H9 (cell line): Measurements from ENCODE around the gene STK24. TPM values are rescaled to one million over a fixed set of nuclear protein-coding genes. Genes with fewer than 3 reads are reported as not detected.

Experiments used
- DNase-seq: peaks from one replicate; pipeline ENCODE4 v3.0.0-alpha.2; 2017
- H2AFZ ChIP-seq: one replicate; pipeline ENCODE4 v1.6.1; 2013; ENCODE audit warnings: mild to moderate bottlenecking, low read length, control low read depth, moderate library complexity
- H2AK5ac ChIP-seq: 2 replicates; pipeline ENCODE4 v1.6.1; 2013; ENCODE audit warnings: low read length, control low read depth, mixed read lengths; ENCODE audit not compliant: insufficient read length
- H2BK120ac ChIP-seq: one replicate; pipeline ENCODE4 v1.6.1; 2013; ENCODE audit warnings: low read depth, mild to moderate bottlenecking, low read length, control low read depth, inconsistent platforms; ENCODE audit not compliant: poor library complexity, severe bottlenecking
- H2BK12ac ChIP-seq: 2 replicates; pipeline ENCODE4 v1.6.1; 2013; ENCODE audit warnings: low read length, control low read depth, mixed read lengths, low read depth; ENCODE audit not compliant: insufficient read length
- H2BK15ac ChIP-seq: 2 replicates; pipeline ENCODE4 v1.6.1; 2013; ENCODE audit warnings: low read depth, low read length, control low read depth
- H2BK20ac ChIP-seq: one replicate; pipeline ENCODE4 v1.6.1; 2013; ENCODE audit warnings: low read depth, mild to moderate bottlenecking, low read length, control low read depth, inconsistent platforms; ENCODE audit not compliant: poor library complexity, severe bottlenecking
- H2BK5ac ChIP-seq: 2 replicates; pipeline ENCODE4 v1.6.1; 2013; ENCODE audit warnings: low read length, control low read depth, mixed read lengths; ENCODE audit not compliant: insufficient read length
- H3K14ac ChIP-seq: 2 replicates; pipeline ENCODE4 v1.6.1; 2013; ENCODE audit warnings: low read length, control low read depth; ENCODE audit not compliant: insufficient read depth
- H3K18ac ChIP-seq: 2 replicates; pipeline ENCODE4 v1.6.1; 2013; ENCODE audit warnings: low read depth, mild to moderate bottlenecking, mixed read lengths, low read length, control low read depth; ENCODE audit not compliant: insufficient read length
- H3K23ac ChIP-seq: 2 replicates; pipeline ENCODE4 v1.6.1; 2013; ENCODE audit warnings: low read length, control low read depth, mixed read lengths, low read depth; ENCODE audit not compliant: insufficient read length
- H3K23me2 ChIP-seq: 2 replicates; pipeline ENCODE4 v1.6.1; 2013; ENCODE audit warnings: low read depth, mild to moderate bottlenecking, mixed read lengths, low read length, control low read depth; ENCODE audit not compliant: insufficient read length, poor library complexity, severe bottlenecking
- H3K27ac ChIP-seq: 2 replicates; pipeline ENCODE4 v1.5.1; 2013; ENCODE audit warnings: low read length, control low read depth, mixed read lengths, low read depth; ENCODE audit not compliant: insufficient read length
- H3K27me3 ChIP-seq: 2 replicates; pipeline ENCODE4 v1.6.1; 2013; ENCODE audit warnings: low read length, control low read depth, inconsistent platforms; ENCODE audit not compliant: insufficient read depth
- H3K4ac ChIP-seq: 2 replicates; pipeline ENCODE4 v1.6.1; 2013; ENCODE audit warnings: low read depth, mild to moderate bottlenecking, control low read depth, inconsistent platforms, low read length, moderate library complexity
- H3K4me1 ChIP-seq: 2 replicates; pipeline ENCODE4 v1.6.1; 2013; ENCODE audit warnings: low read length, control low read depth, inconsistent platforms; ENCODE audit not compliant: insufficient read depth
- H3K4me2 ChIP-seq: 2 replicates; pipeline ENCODE4 v1.6.1; 2013; ENCODE audit warnings: low read length, control low read depth, mixed read lengths; ENCODE audit not compliant: insufficient read length, insufficient read depth
- H3K56ac ChIP-seq: 2 replicates; pipeline ENCODE4 v1.6.1; 2013; ENCODE audit warnings: low read depth, mild to moderate bottlenecking, mixed read lengths, low read length, control low read depth; ENCODE audit not compliant: insufficient read length
- H3K79me1 ChIP-seq: 2 replicates; pipeline ENCODE4 v1.6.1; 2013; ENCODE audit warnings: low read depth, mild to moderate bottlenecking, moderate library complexity, low read length, control low read depth, inconsistent platforms; ENCODE audit not compliant: insufficient read depth, poor library complexity, severe bottlenecking
- H3K79me2 ChIP-seq: 2 replicates; pipeline ENCODE4 v1.6.1; 2013; ENCODE audit warnings: low read length, control low read depth, inconsistent platforms; ENCODE audit not compliant: insufficient read depth
- H3K9ac ChIP-seq: 2 replicates; pipeline ENCODE4 v1.6.1; 2013; ENCODE audit warnings: low read length, control low read depth, mixed read lengths; ENCODE audit not compliant: insufficient read length; ENCODE audit errors: extremely low read depth
- H3K9me3 ChIP-seq: one replicate; pipeline ENCODE4 v1.6.1; 2013; ENCODE audit warnings: low read depth, low read length, inconsistent platforms; ENCODE audit not compliant: control insufficient read depth
- H3T11ph ChIP-seq: one replicate; pipeline ENCODE4 v1.6.1; 2013; ENCODE audit warnings: mild to moderate bottlenecking, low read length, control low read depth, inconsistent platforms
- H4K20me1 ChIP-seq: one replicate; pipeline ENCODE4 v1.6.1; 2013; ENCODE audit not compliant: control insufficient read depth, insufficient read length, insufficient read depth
- H4K5ac ChIP-seq: 2 replicates; pipeline ENCODE4 v1.6.1; 2013; ENCODE audit warnings: low read depth, mild to moderate bottlenecking, mixed read lengths, low read length, control low read depth; ENCODE audit not compliant: insufficient read length
- H4K8ac ChIP-seq: replicated peaks from 2 replicates; pipeline ENCODE4 v1.6.1; 2013; ENCODE audit warnings: low read length, control low read depth, mixed read lengths, low read depth; ENCODE audit not compliant: insufficient read length
- H4K91ac ChIP-seq: 2 replicates; pipeline ENCODE4 v1.6.1; 2013; ENCODE audit warnings: low read depth, mild to moderate bottlenecking, moderate library complexity, mixed read lengths, low read length, control low read depth; ENCODE audit not compliant: insufficient read length
- H3K27ac Mint-ChIP-seq, 3 experiments: 2 replicates in 2 of 3; 3 replicates in 1 of 3; pipeline ENCODE4 v1.8.0; 2020 to 2021; ENCODE audit warnings: mixed read lengths in 3 of 3, mild to moderate bottlenecking in 1 of 3, moderate library complexity in 1 of 3
- H3K27me3 Mint-ChIP-seq: 2 replicates; pipeline ENCODE4 v1.8.0; 2021; ENCODE audit warnings: low read depth, mild to moderate bottlenecking, moderate library complexity, mixed read lengths
- H3K36me3 Mint-ChIP-seq, 3 experiments: 2 replicates in 2 of 3; 3 replicates in 1 of 3; pipeline ENCODE4 v1.8.0; 2020 to 2021; ENCODE audit warnings: low read depth in 3 of 3, mixed read lengths in 3 of 3; ENCODE audit not compliant: insufficient read depth in 1 of 3
- H3K4me1 Mint-ChIP-seq, 2 experiments: 2 replicates each; pipeline ENCODE4 v1.8.0; 2020; ENCODE audit warnings: mixed read lengths in 2 of 2
- H3K4me3 Mint-ChIP-seq, 2 experiments: 2 replicates in 1 of 2; 3 replicates in 1 of 2; pipeline ENCODE4 v1.8.0; 2020 to 2021; ENCODE audit warnings: mild to moderate bottlenecking in 2 of 2, mixed read lengths in 2 of 2, moderate library complexity in 1 of 2
- H3K9me3 Mint-ChIP-seq, 2 experiments: 2 replicates in 1 of 2; 3 replicates in 1 of 2; pipeline ENCODE4 v1.8.0; 2020; ENCODE audit warnings: mild to moderate bottlenecking in 2 of 2, mixed read lengths in 2 of 2, moderate library complexity in 1 of 2
- WGBS: extraction: QIAGEN DNeasy Blood & Tissue Kit; methylation state at CpG from one replicate; pipeline ENCODE4 v1.1.7; 2013; ENCODE audit warnings: missing lambda C conversion rate, low lambda C conversion rate, mixed read lengths; ENCODE audit not compliant: insufficient read length; ENCODE audit errors: extremely low coverage; 5-methylcytosine and 5-hydroxymethylcytosine counted together
- total RNA-seq: library from RNA; stranded (reverse); gene quantifications from 2 replicates; pipeline ENCODE4 v1.2.1, GENCODE V29; 2021
- TF ChIP-seq, protein P1 (sequence below): fragments of 200-600 bp; sonication (generic); conservative IDR thresholded peaks from 3 replicates; pipeline ENCODE4 v1.8.0; 2021; ENCODE audit warnings: antibody characterized with exemption, mild to moderate bottlenecking

STK24 gene
- total RNA-seq, 1 experiment from 2014 or later, result 134 TPM

GRCh38 chr13:98584668-98585397, 7.9 kb upstream of the STK24 start:
- Histone ChIP-seq H4K5ac (no peak overlapping the region), H2BK120ac (no peak overlapping the region), H2BK20ac (no peak overlapping the region), H3K14ac (no peak overlapping the region), H3K23me2 (no peaks in the 10 kb centered on the region), H3K18ac (no peak overlapping the region), H3K4me2 (no peak overlapping the region), H2BK12ac (no peak overlapping the region), H3K79me2 (no peaks in the 10 kb centered on the region), H3K27me3 (no peaks in the 10 kb centered on the region), H3K4ac (no peak overlapping the region), H2AFZ (no peak overlapping the region), H3K9ac (no peak overlapping the region), H4K8ac (no peak overlapping the region), H2AK5ac (no peak overlapping the region), H3K56ac (no peak overlapping the region), H2BK5ac (no peak overlapping the region), H3K23ac (no peak overlapping the region), H3K27ac (no peak overlapping the region), H3K9me3 (no peaks in the 10 kb centered on the region), H4K91ac (no peak overlapping the region), H3K4me1 (no peaks in the 10 kb centered on the region), H2BK15ac (no peak overlapping the region), H3K79me1 (no peaks in the 10 kb centered on the region), H3T11ph (no peak overlapping the region), H4K20me1 (no peaks in the 10 kb centered on the region)
- no peaks in the 10 kb centered on the region for H3K36me3 Mint-ChIP-seq
- no CpG with 5 or more reads among the region's 4 CpGs for WGBS
- H3K27ac Mint-ChIP-seq, result 0 out of 7 replicates have a peak overlapping the region, but pooled peaks of 1 of the 3 experiments have one; percentile 32
- TF ChIP-seq, protein P1, sequence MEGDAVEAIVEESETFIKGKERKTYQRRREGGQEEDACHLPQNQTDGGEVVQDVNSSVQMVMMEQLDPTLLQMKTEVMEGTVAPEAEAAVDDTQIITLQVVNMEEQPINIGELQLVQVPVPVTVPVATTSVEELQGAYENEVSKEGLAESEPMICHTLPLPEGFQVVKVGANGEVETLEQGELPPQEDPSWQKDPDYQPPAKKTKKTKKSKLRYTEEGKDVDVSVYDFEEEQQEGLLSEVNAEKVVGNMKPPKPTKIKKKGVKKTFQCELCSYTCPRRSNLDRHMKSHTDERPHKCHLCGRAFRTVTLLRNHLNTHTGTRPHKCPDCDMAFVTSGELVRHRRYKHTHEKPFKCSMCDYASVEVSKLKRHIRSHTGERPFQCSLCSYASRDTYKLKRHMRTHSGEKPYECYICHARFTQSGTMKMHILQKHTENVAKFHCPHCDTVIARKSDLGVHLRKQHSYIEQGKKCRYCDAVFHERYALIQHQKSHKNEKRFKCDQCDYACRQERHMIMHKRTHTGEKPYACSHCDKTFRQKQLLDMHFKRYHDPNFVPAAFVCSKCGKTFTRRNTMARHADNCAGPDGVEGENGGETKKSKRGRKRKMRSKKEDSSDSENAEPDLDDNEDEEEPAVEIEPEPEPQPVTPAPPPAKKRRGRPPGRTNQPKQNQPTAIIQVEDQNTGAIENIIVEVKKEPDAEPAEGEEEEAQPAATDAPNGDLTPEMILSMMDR, result no peak
- H3K27me3 Mint-ChIP-seq, result peaks cover 1% of the 10 kb centered on the region
- DNase-seq, result no peak
- no peak overlapping the region for H3K4me3 Mint-ChIP-seq
- H3K9me3 Mint-ChIP-seq, result no peaks in the 10 kb centered on the region
- H3K4me1 Mint-ChIP-seq, result peaks cover 4 to 15% of the 10 kb centered on the region in 2 experiments; a peak in 3 of 4 replicates
